ENCODE data around the gene PRR23E. TPM values are rescaled to one million over a fixed set of nuclear protein-coding genes. Genes with fewer than 3 reads are reported as not detected.

Gene PRR23E
- total and polyA plus RNA-seq, 2 donors: not detected

- no peak for DNase-seq (ENCODE audit: low read depth in 6 of 9, low spot score in 9 of 9)
- peaks cover 0 to 3% of the 10 kb centered on the region in 2 donors for H3K27me3 ChIP-seq (ENCODE audit: control insufficient read depth in 2 of 2, insufficient read depth in 1 of 2, low read length in 1 of 2)
- no peaks in the 10 kb centered on the region for H3K36me3 ChIP-seq (ENCODE audit: control insufficient read depth in 2 of 2, insufficient read depth in 2 of 2, low read length in 1 of 2)
- no peak overlapping the region for H3K27ac ChIP-seq (ENCODE audit: low read depth in 1 of 2, low read length in 1 of 2)
- H3K4me3 ChIP-seq (ENCODE audit: low read length in 2 of 2): no peak overlapping the region
- no peaks in the 10 kb centered on the region for H3K9me3 ChIP-seq (ENCODE audit: control insufficient read depth in 2 of 2, insufficient read depth in 1 of 2, low read length in 1 of 2)
- peaks cover 0 to 3% of the 10 kb centered on the region in 2 donors for H3K4me1 ChIP-seq (ENCODE audit: control insufficient read depth in 2 of 2, insufficient read depth in 2 of 2, low read length in 2 of 2)
- WGBS: 91% methylated on average over 2 of the region's 2 CpGs
Measured at GRCh38 chr3:127151992-127152650, 40.8 kb upstream of the PRR23E start.

DNA sequence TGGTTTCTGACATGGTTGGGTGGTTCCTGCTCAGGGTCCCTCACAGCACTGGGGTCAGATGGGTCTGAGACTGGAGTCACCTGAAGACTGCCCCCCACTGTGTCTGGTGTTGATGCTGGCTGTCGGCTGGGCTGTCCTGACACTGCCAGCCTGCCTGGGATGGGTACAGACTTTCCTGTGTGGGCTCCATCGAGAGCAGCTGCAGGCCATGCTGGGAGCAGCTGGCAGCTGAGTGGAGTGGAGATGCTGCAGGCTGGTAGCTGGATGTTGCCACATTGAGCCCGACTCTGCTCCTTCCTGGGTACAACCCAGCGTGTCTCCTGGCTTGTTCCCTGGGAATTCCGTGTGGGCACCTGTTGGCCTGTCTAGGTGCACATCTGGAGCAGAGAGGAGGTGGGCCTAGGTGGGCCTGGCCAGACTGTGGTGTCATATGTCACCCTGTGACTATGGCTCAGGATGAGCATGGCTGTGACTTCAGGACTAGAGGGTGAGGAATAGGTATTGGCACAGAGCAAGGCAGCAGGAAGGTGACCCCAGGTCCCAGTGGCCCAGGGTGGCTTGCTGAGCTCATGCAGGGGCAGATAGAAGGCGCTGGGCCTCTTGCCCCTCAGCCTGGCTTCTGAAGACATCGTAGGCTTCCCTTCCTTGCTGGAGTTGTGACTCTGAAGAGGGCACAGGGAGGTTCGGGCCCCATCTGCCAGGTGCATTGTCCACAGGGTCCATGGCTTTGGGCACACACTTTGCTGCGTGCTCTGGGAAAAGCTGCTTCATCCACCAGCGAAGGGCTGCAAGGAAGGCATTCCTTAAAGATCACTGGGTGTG is 40.0 kb upstream of the PRR23E start:
- DNase-seq (ENCODE audit: low read depth in 6 of 9, low spot score in 9 of 9): no peak
- Histone ChIP-seq H3K27me3 (ENCODE audit: control insufficient read depth in 2 of 2, insufficient read depth in 1 of 2, low read length in 1 of 2) (peaks cover 0 to 3% of the 10 kb centered on the region in 2 donors), H3K4me1 (ENCODE audit: control insufficient read depth in 2 of 2, insufficient read depth in 2 of 2, low read length in 2 of 2) (peaks cover 3% of the 10 kb centered on the region in 2 donors), H3K36me3 (ENCODE audit: control insufficient read depth in 2 of 2, insufficient read depth in 2 of 2, low read length in 1 of 2) (no peaks in the 10 kb centered on the region), H3K9me3 (ENCODE audit: control insufficient read depth in 2 of 2, insufficient read depth in 1 of 2, low read length in 1 of 2) (peaks cover 0 to 1% of the 10 kb centered on the region in 2 donors), H3K4me3 (ENCODE audit: low read length in 2 of 2) (no peak overlapping the region), H3K27ac (ENCODE audit: low read depth in 1 of 2, low read length in 1 of 2) (no peak overlapping the region)
- 94% methylated on average over 10 of the region's 10 CpGs for WGBS

DNA sequence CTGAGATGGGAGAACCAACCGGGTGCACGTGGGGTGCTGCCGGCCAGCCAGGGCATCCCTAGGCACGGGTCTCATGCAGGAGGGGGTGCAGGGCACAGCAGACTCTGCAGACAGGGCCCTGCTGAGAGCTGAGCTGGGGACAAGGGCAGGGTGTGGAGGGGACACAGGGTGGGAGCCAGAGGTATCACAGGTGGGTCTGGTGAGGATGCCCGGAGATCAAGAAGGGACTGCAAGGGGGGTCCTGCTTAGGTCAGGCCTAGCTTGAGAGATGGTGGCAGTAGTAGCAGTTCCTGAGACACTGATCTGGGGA is 39.5 kb upstream of the PRR23E start:
- peaks cover 0 to 3% of the 10 kb centered on the region in 2 donors for H3K27me3 ChIP-seq (ENCODE audit: control insufficient read depth in 2 of 2, insufficient read depth in 1 of 2, low read length in 1 of 2)
- 88% methylated on average over 5 of the region's 5 CpGs for WGBS
- H3K4me3 ChIP-seq (ENCODE audit: low read length in 2 of 2): no peak overlapping the region
- no peak for DNase-seq (ENCODE audit: low read depth in 6 of 9, low spot score in 9 of 9)
- H3K4me1 ChIP-seq (ENCODE audit: control insufficient read depth in 2 of 2, insufficient read depth in 2 of 2, low read length in 2 of 2): peaks cover 3 to 4% of the 10 kb centered on the region in 2 donors
- H3K27ac ChIP-seq (ENCODE audit: low read depth in 1 of 2, low read length in 1 of 2): no peak overlapping the region
- no peaks in the 10 kb centered on the region for H3K36me3 ChIP-seq (ENCODE audit: control insufficient read depth in 2 of 2, insufficient read depth in 2 of 2, low read length in 1 of 2)
- H3K9me3 ChIP-seq (ENCODE audit: control insufficient read depth in 2 of 2, insufficient read depth in 1 of 2, low read length in 1 of 2): peaks cover 0 to 1% of the 10 kb centered on the region in 2 donors

GRCh38 chr3:127156338-127157050 is 36.4 kb upstream of the PRR23E start:
- no peak overlapping the region for H3K4me3 ChIP-seq (ENCODE audit: low read length in 2 of 2)
- DNase-seq (ENCODE audit: low read depth in 6 of 9, low spot score in 9 of 9): no peak
- H3K9me3 ChIP-seq (ENCODE audit: control insufficient read depth in 2 of 2, insufficient read depth in 1 of 2, low read length in 1 of 2): peaks cover 0 to 1% of the 10 kb centered on the region in 2 donors
- H3K36me3 ChIP-seq (ENCODE audit: control insufficient read depth in 2 of 2, insufficient read depth in 2 of 2, low read length in 1 of 2): no peaks in the 10 kb centered on the region
- WGBS: 79% methylated on average over 16 of the region's 16 CpGs
- no peak overlapping the region for H3K27ac ChIP-seq (ENCODE audit: low read depth in 1 of 2, low read length in 1 of 2)
- H3K27me3 ChIP-seq (ENCODE audit: control insufficient read depth in 2 of 2, insufficient read depth in 1 of 2, low read length in 1 of 2): peaks cover 0 to 3% of the 10 kb centered on the region in 2 donors
- H3K4me1 ChIP-seq (ENCODE audit: control insufficient read depth in 2 of 2, insufficient read depth in 2 of 2, low read length in 2 of 2): peaks cover 3 to 24% of the 10 kb centered on the region in 2 donors

GRCh38 chr3:127157171-127157828 is 35.6 kb upstream of the PRR23E start:
- Histone ChIP-seq H3K4me1 (ENCODE audit: control insufficient read depth in 2 of 2, insufficient read depth in 2 of 2, low read length in 2 of 2) (peaks cover 3 to 24% of the 10 kb centered on the region in 2 donors), H3K27me3 (ENCODE audit: control insufficient read depth in 2 of 2, insufficient read depth in 1 of 2, low read length in 1 of 2) (peaks cover 0 to 3% of the 10 kb centered on the region in 2 donors), H3K4me3 (ENCODE audit: low read length in 2 of 2) (no peak overlapping the region), H3K27ac (ENCODE audit: low read depth in 1 of 2, low read length in 1 of 2) (no peak overlapping the region), H3K36me3 (ENCODE audit: control insufficient read depth in 2 of 2, insufficient read depth in 2 of 2, low read length in 1 of 2) (no peaks in the 10 kb centered on the region), H3K9me3 (ENCODE audit: control insufficient read depth in 2 of 2, insufficient read depth in 1 of 2, low read length in 1 of 2) (peaks cover 0 to 1% of the 10 kb centered on the region in 2 donors)
- DNase-seq (ENCODE audit: low read depth in 6 of 9, low spot score in 9 of 9): no peak
- 45% methylated on average over 14 of the region's 14 CpGs for WGBS

DNA sequence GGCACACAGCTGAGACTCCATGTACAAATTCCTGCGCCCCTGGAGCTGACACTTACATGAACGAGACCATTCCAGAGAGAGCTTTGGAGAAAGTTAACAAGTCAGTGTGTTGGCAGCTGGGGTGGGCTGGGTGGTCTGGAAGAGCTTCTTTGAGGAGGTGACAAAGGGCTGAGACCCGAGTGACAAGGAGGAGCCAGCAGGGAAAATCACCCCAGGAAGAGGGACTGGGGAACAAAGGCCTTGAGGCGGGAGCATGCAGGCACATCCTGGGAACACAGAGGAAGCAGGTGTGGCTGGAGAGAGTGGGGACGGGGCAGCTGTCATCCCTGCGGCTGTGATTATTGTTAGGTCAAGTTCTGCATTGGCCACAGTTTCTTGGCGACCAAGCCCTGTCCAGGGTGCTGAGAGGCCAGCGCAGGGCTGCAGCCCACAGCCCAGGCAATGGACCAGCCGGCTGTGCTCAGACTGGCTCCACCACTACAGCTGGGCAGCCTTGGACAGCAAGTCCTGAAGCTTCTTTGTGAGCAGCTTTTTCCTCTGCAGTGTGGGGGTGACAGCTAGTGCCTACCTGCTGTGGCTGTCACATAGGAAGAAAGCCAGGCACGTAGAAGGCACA is 34.2 kb upstream of the PRR23E start:
- H3K4me1 ChIP-seq (ENCODE audit: control insufficient read depth in 2 of 2, insufficient read depth in 2 of 2, low read length in 2 of 2): peaks cover 3 to 24% of the 10 kb centered on the region in 2 donors
- no peaks in the 10 kb centered on the region for H3K36me3 ChIP-seq (ENCODE audit: control insufficient read depth in 2 of 2, insufficient read depth in 2 of 2, low read length in 1 of 2)
- H3K4me3 ChIP-seq (ENCODE audit: low read length in 2 of 2): no peak overlapping the region
- peaks cover 0 to 1% of the 10 kb centered on the region in 2 donors for H3K9me3 ChIP-seq (ENCODE audit: control insufficient read depth in 2 of 2, insufficient read depth in 1 of 2, low read length in 1 of 2)
- no peak overlapping the region for H3K27ac ChIP-seq (ENCODE audit: low read depth in 1 of 2, low read length in 1 of 2)
- peaks cover 0 to 3% of the 10 kb centered on the region in 2 donors for H3K27me3 ChIP-seq (ENCODE audit: control insufficient read depth in 2 of 2, insufficient read depth in 1 of 2, low read length in 1 of 2)
- WGBS: 40% methylated on average over 10 of the region's 10 CpGs
- peak in 1 of 9 donors; percentile 13 for DNase-seq (ENCODE audit: low read depth in 6 of 9, low spot score in 9 of 9)

DNA sequence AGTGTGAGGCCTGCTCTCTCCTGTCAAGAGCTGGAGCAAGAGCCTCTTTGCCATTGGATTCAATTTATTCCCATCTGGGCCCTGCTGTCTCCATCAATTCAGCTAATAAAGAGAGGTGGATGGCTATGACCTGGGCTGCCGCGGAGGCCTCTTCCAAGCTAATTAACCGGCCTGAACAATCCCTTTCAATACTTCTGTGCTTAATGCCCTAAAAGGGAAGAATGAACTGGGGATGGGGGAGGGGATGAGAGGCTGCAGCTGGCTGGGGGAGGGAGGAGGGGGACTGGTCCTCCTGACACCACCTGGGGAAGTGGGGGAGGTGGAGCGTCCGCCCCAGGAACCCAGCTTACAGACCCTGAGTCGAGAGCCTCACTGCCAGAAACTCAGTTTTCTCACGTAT is 33.4 kb upstream of the PRR23E start:
- Histone ChIP-seq H3K27ac (ENCODE audit: low read depth in 1 of 2, low read length in 1 of 2) (no peak overlapping the region), H3K36me3 (ENCODE audit: control insufficient read depth in 2 of 2, insufficient read depth in 2 of 2, low read length in 1 of 2) (no peaks in the 10 kb centered on the region), H3K4me1 (ENCODE audit: control insufficient read depth in 2 of 2, insufficient read depth in 2 of 2, low read length in 2 of 2) (peaks cover 3 to 24% of the 10 kb centered on the region in 2 donors), H3K9me3 (ENCODE audit: control insufficient read depth in 2 of 2, insufficient read depth in 1 of 2, low read length in 1 of 2) (peaks cover 0 to 1% of the 10 kb centered on the region in 2 donors), H3K4me3 (ENCODE audit: low read length in 2 of 2) (no peak overlapping the region), H3K27me3 (ENCODE audit: control insufficient read depth in 2 of 2, insufficient read depth in 1 of 2, low read length in 1 of 2) (peaks cover 0 to 3% of the 10 kb centered on the region in 2 donors)
- DNase-seq (ENCODE audit: low read depth in 6 of 9, low spot score in 9 of 9): peak in 5 of 9 donors; percentile 8 to 46 (median 17)
- 40% methylated on average over 7 of the region's 7 CpGs for WGBS

GRCh38 chr3:127161236-127161635 is 31.7 kb upstream of the PRR23E start:
- Histone ChIP-seq H3K9me3 (ENCODE audit: control insufficient read depth in 2 of 2, insufficient read depth in 1 of 2, low read length in 1 of 2) (peaks cover 0 to 1% of the 10 kb centered on the region in 2 donors), H3K4me1 (ENCODE audit: control insufficient read depth in 2 of 2, insufficient read depth in 2 of 2, low read length in 2 of 2) (peaks cover 3 to 24% of the 10 kb centered on the region in 2 donors), H3K27me3 (ENCODE audit: control insufficient read depth in 2 of 2, insufficient read depth in 1 of 2, low read length in 1 of 2) (peaks cover 0 to 3% of the 10 kb centered on the region in 2 donors), H3K27ac (ENCODE audit: low read depth in 1 of 2, low read length in 1 of 2) (no peak overlapping the region), H3K4me3 (ENCODE audit: low read length in 2 of 2) (no peak overlapping the region), H3K36me3 (ENCODE audit: control insufficient read depth in 2 of 2, insufficient read depth in 2 of 2, low read length in 1 of 2) (no peaks in the 10 kb centered on the region)
- WGBS: 100% methylated on average over 2 of the region's 2 CpGs
- DNase-seq (ENCODE audit: low read depth in 6 of 9, low spot score in 9 of 9): no peak
